Chondrocyte (in vitro differentiated cells): Measurements from ENCODE around the gene RNF11. TPM values are rescaled to one million over a fixed set of nuclear protein-coding genes. Genes with fewer than 3 reads are reported as not detected.
"Not testable (repeated sequence)": the region's sequence is repeated elsewhere in the genome, so short reads cannot be mapped to it uniquely, and the experiment has no call there.

ENCODE experiments used
- DNase-seq: peaks from one replicate; pipeline ENCODE4 v3.0.0; 2021; ENCODE audit warnings: mixed read lengths, low spot score
- H3K27ac Mint-ChIP-seq: one replicate; pipeline ENCODE4 v1.8.0; 2021; ENCODE audit warnings: mild to moderate bottlenecking, moderate library complexity, mixed read lengths; ENCODE audit not compliant: unreplicated experiment
- H3K27me3 Mint-ChIP-seq: 2 replicates; pipeline ENCODE4 v1.8.0; 2021; ENCODE audit warnings: low read depth, mixed read lengths
- H3K36me3 Mint-ChIP-seq: 2 replicates; pipeline ENCODE4 v1.8.0; 2021; ENCODE audit warnings: low read depth, mixed read lengths
- H3K4me1 Mint-ChIP-seq: 2 replicates; pipeline ENCODE4 v1.8.0; 2021; ENCODE audit warnings: low read depth, mild to moderate bottlenecking, mixed read lengths
- H3K4me3 Mint-ChIP-seq: one replicate; pipeline ENCODE4 v1.8.0; 2021; ENCODE audit warnings: mild to moderate bottlenecking, moderate library complexity, mixed read lengths; ENCODE audit not compliant: unreplicated experiment
- H3K9me3 Mint-ChIP-seq: 2 replicates; pipeline ENCODE4 v1.8.0; 2021; ENCODE audit warnings: low read depth, mixed read lengths
- total RNA-seq: library from RNA; stranded (reverse); gene quantifications from 3 replicates; pipeline ENCODE4 v1.2.1, GENCODE V29; 2021
- TF ChIP-seq, protein P1 (sequence below): fragments of 200-600 bp; sonication (generic); IDR thresholded peaks from 2 replicates; pipeline ENCODE4 v1.5.0; 2021; ENCODE audit warnings: antibody characterized with exemption, mild to moderate bottlenecking, moderate library complexity

Gene RNF11
- total RNA-seq, 1 donor from 2014 or later = 131 TPM

GRCh38 chr1:51230501-51231078 is 5.5 kb upstream of the RNF11 start:
- no peak for DNase-seq
- H3K9me3 Mint-ChIP-seq = no peaks in the 10 kb centered on the region
- no peak overlapping the region for H3K27ac Mint-ChIP-seq
- TF ChIP-seq, protein P1, sequence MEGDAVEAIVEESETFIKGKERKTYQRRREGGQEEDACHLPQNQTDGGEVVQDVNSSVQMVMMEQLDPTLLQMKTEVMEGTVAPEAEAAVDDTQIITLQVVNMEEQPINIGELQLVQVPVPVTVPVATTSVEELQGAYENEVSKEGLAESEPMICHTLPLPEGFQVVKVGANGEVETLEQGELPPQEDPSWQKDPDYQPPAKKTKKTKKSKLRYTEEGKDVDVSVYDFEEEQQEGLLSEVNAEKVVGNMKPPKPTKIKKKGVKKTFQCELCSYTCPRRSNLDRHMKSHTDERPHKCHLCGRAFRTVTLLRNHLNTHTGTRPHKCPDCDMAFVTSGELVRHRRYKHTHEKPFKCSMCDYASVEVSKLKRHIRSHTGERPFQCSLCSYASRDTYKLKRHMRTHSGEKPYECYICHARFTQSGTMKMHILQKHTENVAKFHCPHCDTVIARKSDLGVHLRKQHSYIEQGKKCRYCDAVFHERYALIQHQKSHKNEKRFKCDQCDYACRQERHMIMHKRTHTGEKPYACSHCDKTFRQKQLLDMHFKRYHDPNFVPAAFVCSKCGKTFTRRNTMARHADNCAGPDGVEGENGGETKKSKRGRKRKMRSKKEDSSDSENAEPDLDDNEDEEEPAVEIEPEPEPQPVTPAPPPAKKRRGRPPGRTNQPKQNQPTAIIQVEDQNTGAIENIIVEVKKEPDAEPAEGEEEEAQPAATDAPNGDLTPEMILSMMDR = no peak
- H3K4me3 Mint-ChIP-seq = no peak overlapping the region
- peaks cover 9% of the 10 kb centered on the region for H3K4me1 Mint-ChIP-seq
- no peaks in the 10 kb centered on the region for H3K36me3 Mint-ChIP-seq
- no peaks in the 10 kb centered on the region for H3K27me3 Mint-ChIP-seq

- H3K36me3 Mint-ChIP-seq = no peaks in the 10 kb centered on the region
- H3K4me1 Mint-ChIP-seq = peaks cover 13% of the 10 kb centered on the region
- no peak for DNase-seq
- no peaks in the 10 kb centered on the region for H3K27me3 Mint-ChIP-seq
- no peak overlapping the region for H3K4me3 Mint-ChIP-seq
- H3K9me3 Mint-ChIP-seq = no peaks in the 10 kb centered on the region
- no peak overlapping the region for H3K27ac Mint-ChIP-seq
- TF ChIP-seq, protein P1 = no peak
These were observed 5.0 kb upstream of the RNF11 start for GRCh38 chr1:51231120-51231519.

DNA sequence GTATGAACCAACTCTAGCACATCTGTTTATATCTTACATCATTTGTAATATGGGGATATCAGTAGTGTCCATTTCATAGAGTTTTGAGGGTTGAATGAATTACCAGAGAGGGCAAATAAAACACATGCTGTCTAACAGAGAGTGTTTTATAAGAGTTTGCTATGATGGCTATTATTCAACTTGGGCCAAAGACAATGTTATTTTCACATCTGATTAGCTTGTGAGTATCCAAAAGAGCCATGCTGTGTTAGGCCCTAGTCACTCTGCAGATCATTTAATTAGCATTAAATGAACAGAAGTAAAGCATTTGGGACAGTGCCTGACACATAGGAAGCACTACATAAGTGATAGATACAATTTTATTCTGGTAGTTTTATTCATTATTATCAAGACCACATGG is 4.2 kb upstream of the RNF11 start:
- H3K4me3 Mint-ChIP-seq = no peak overlapping the region
- TF ChIP-seq, protein P1 = no peak
- H3K36me3 Mint-ChIP-seq = no peaks in the 10 kb centered on the region
- peaks cover 13% of the 10 kb centered on the region for H3K4me1 Mint-ChIP-seq
- DNase-seq = no peak
- no peaks in the 10 kb centered on the region for H3K27me3 Mint-ChIP-seq
- H3K27ac Mint-ChIP-seq = no peak overlapping the region
- no peaks in the 10 kb centered on the region for H3K9me3 Mint-ChIP-seq

DNA sequence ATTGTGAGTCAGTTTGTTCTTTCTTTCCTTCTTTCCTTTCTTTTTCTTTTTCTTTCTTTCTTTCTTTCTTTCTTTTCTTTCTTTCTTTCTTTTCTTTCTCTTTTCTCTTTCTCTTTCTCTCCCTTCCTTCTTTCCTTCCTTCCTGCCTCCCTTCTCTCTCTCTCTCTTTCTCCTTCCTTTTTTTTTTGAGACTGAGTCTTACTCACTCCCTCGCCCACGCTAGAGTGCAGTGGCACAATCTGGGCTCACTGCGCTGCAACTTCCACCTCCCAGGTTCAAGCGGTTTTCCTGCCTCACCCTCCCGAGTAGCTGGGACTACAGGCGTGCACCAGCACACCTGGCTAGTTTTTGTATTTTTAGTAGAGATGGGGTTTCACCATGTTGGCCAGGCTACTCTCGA is 1.8 kb upstream of the RNF11 start:
- peaks cover 17% of the 10 kb centered on the region for H3K4me1 Mint-ChIP-seq
- H3K27me3 Mint-ChIP-seq, H3K4me3 Mint-ChIP-seq, H3K27ac Mint-ChIP-seq, DNase-seq, H3K36me3 Mint-ChIP-seq, H3K9me3 Mint-ChIP-seq: not testable (repeated sequence)

DNA sequence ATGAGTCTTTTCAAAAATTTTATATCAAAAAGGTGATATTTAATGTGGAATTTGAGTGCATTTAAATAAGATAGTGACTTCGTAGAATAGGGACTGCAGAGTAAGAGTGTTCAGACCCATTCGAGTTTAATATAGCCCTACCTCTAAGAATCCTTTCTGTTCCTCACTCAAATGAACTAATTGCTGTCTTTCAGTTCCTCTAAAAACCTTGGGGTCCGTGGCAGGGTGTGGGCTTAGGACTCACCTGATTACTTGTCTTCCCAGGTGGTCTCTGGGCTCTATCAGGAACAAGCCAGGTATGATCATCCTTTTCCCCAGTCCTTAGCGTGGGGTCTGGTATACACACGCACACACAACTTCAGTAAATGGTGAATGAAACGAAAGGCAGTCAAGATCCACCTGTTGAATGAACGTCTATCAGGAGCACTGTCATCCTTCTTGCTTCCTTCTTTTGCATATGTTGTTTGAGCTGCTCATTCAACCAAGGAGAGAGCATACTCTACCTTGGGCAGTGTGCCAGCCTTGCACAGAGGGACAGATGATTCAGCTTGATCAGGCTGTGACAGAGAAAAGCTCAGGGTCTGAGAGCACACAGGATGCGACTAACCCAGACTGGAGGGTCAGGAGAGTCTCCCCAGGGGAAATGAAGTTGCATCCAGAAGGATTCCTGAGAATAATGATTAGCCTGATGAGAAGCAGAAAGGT is 1.2 kb upstream of the RNF11 start:
- no peak for DNase-seq
- Mint-ChIP-seq H3K27ac (peak overlapping the region; percentile 97), H3K27me3 (no peaks in the 10 kb centered on the region), H3K4me3 (peak overlapping the region; percentile 83), H3K9me3 (no peaks in the 10 kb centered on the region), H3K36me3 (no peaks in the 10 kb centered on the region), H3K4me1 (peaks cover 23% of the 10 kb centered on the region)
- TF ChIP-seq, protein P1 = no peak
